ENCODE data around the gene CNGA2.

- no peak for TF ChIP-seq CTCF (IDR thresholded peaks at IDR 0.05; ENCODE audit: insufficient read depth, low read length, poor library complexity, severe bottlenecking)
- no peak for TF ChIP-seq EZH2phosphoT487 (conservative IDR thresholded peaks at IDR 0.05; ENCODE audit: low read length)
Observed at GRCh38 chrX:151694121-151694520, 40.4 kb upstream of the CNGA2 start.
